GM10266 (cell line): ENCODE data around the gene MYCN.
"Not testable (repeated sequence)": the region's sequence is repeated elsewhere in the genome, so short reads cannot be mapped to it uniquely, and the experiment has no call there.

Experiments used
- DNase-seq: peaks from one replicate; pipeline ENCODE4 v3.0.0; 2012; ENCODE audit errors: extremely low spot score
- TF ChIP-seq, protein P1 (sequence below): IDR thresholded peaks from 2 replicates; pipeline ENCODE4 v1.5.1; 2012; ENCODE audit warnings: mild to moderate bottlenecking, low read depth; ENCODE audit not compliant: control insufficient read depth, insufficient read depth; ENCODE audit errors: missing control alignments

Gene MYCN

GRCh38 chr2:15909736-15910135, 30.6 kb upstream of the MYCN start:
- TF ChIP-seq, protein P1, sequence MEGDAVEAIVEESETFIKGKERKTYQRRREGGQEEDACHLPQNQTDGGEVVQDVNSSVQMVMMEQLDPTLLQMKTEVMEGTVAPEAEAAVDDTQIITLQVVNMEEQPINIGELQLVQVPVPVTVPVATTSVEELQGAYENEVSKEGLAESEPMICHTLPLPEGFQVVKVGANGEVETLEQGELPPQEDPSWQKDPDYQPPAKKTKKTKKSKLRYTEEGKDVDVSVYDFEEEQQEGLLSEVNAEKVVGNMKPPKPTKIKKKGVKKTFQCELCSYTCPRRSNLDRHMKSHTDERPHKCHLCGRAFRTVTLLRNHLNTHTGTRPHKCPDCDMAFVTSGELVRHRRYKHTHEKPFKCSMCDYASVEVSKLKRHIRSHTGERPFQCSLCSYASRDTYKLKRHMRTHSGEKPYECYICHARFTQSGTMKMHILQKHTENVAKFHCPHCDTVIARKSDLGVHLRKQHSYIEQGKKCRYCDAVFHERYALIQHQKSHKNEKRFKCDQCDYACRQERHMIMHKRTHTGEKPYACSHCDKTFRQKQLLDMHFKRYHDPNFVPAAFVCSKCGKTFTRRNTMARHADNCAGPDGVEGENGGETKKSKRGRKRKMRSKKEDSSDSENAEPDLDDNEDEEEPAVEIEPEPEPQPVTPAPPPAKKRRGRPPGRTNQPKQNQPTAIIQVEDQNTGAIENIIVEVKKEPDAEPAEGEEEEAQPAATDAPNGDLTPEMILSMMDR = no peak

GRCh38 chr2:15911270-15911669, 29.1 kb upstream of the MYCN start:
- not testable (repeated sequence) for DNase-seq

More at GRCh38 chr2:15909736-15910135, 30.6 kb upstream of the MYCN start:
- no peak for DNase-seq

DNA sequence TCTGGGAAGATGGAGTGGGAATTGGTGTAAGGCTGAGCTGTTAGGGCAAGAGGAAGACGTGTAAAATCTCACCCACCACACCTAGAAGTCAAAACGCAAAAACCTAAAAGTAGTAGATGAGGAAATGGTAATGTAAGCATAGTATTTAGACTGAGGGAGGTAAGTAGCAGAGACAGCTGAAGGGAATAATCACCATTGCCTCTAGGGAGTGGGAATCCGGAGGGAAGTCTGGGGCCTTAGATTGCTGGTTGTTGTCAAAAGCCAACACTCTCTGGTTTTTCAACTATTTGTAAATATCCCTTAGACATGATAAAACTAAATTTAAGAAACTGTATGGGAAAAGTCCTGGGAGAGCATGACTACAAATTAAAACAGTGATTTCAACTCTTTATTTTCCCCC, 28.7 kb upstream of the MYCN start:
- DNase-seq = no peak
- TF ChIP-seq, protein P1 = no peak

DNA sequence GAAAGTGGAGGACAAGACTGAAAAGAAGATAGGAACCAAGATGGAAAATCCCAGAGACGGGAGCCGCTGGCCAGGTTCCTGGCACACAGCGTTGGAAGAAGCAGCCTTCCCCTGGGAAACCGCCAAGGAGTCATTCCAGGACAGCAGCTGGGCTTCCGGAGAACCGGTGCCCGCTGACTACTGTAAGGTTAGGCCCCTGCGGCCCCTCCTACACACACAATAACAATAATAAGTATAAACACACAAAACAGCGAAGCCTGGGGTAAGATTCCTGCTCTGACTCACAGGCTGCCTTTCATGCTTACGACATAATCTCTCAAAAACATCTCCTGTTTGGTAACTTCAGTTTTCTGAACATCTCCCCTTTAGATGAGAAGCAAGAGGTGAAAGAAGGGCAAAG, 28.1 kb upstream of the MYCN start:
- TF ChIP-seq, protein P1 = no peak
- no peak for DNase-seq

GRCh38 chr2:15913146-15913545, 27.2 kb upstream of the MYCN start:
- TF ChIP-seq, protein P1 = no peak
- no peak for DNase-seq

DNA sequence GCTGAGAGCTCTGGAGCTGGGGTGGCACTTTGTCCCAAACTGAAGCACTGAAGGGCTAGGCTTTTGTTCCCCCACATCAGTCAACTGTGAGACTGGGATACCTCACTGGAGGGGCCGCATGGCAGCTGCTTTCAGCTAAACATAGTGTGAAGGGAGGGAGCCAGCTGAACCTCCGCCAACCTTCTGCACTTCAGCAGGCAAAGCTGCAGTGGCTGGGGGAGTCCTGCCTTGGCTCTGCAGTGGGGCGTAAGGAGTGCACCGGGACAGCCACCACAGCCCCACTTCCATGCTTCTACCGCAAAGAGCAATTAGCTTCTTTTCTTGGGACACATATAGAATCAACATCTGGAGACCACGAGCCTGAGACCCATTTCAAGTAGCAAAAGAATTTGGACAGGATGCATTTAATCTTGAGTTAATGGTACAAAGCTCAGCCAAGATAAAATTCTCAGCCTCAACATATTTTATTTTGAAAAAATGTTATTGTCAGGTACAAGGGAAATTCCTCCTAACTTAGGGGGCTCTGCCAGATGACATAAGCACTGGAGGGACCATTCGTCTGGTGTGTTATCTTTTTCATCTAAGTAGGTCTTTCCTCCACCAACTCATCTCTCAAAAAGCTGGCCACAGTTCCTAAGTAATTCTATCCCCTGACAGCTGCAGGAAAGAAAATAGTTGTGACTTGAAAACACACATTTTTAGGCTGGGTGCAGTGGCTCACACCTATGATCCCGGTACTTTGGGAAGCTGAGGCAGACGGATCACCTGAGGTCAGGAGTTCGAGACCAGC, 25.6 kb upstream of the MYCN start:
- no peak for DNase-seq
- TF ChIP-seq, protein P1 = no peak

DNA sequence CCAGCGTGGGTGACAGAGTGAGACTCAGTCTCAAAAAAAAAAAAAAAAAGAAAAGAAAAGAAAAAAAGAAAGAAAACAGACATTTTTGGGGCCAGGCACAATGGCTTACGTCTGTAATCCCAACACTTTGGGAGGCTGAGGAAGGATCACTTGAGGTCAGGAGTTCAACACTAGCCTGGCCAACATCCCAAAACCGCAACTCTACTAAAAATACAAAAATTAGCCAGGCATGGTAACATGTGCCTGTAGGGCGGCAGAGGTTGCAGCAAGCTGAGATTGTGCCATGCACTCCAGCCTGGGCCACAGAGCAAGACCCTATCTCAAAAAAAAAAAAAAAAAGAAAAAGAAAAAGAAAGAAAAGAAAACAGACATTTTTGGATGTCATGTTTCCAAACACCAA, 24.8 kb upstream of the MYCN start:
- DNase-seq = not testable (repeated sequence)

- no peak for DNase-seq
- TF ChIP-seq, protein P1 = no peak
Measured at GRCh38 chr2:15916336-15916735, 24.0 kb upstream of the MYCN start.
